ENCODE data around the gene SEMA4B.

GRCh38 chr15:90233387-90234095, 32.4 kb downstream of the SEMA4B start, which contains the start of gene CIB1:
- TF ChIP-seq, protein P1, sequence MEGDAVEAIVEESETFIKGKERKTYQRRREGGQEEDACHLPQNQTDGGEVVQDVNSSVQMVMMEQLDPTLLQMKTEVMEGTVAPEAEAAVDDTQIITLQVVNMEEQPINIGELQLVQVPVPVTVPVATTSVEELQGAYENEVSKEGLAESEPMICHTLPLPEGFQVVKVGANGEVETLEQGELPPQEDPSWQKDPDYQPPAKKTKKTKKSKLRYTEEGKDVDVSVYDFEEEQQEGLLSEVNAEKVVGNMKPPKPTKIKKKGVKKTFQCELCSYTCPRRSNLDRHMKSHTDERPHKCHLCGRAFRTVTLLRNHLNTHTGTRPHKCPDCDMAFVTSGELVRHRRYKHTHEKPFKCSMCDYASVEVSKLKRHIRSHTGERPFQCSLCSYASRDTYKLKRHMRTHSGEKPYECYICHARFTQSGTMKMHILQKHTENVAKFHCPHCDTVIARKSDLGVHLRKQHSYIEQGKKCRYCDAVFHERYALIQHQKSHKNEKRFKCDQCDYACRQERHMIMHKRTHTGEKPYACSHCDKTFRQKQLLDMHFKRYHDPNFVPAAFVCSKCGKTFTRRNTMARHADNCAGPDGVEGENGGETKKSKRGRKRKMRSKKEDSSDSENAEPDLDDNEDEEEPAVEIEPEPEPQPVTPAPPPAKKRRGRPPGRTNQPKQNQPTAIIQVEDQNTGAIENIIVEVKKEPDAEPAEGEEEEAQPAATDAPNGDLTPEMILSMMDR (IDR thresholded peaks at IDR 0.05), result peak in 2 of 4 experiments; percentile 2 to 61
- TF ChIP-seq POLR2A (IDR thresholded peaks at IDR 0.05) (peak; percentile 84), POLR2AphosphoS5 (IDR thresholded peaks at IDR 0.05) (peak; percentile 93)
